OCI-LY7 (cell line): Measurements from ENCODE around the gene GRID1. TPM values are rescaled to one million over a fixed set of nuclear protein-coding genes. Genes with fewer than 3 reads are reported as not detected.

Experiments
- BruUV-seq: library from RNA; stranded (reverse); fragments of 400-500 nt; replicated peaks from 2 replicates; lab custom pipeline; 2021; lab: Mats Ljungman, UMichigan
- CTCF ChIA-PET: fragments of 300-600 bp; sonication (Branson Sonifier 250); formaldehyde crosslinking; loops from one replicate; lab custom pipeline; 2022; ENCODE audit warnings: antibody characterized with exemption; ENCODE audit not compliant: unreplicated experiment; lab: Charles Lee
- POLR2A ChIA-PET: fragments of 300-600 bp; sonication (Branson Sonifier 250); formaldehyde crosslinking; loops from one replicate; lab custom pipeline; 2022; ENCODE audit warnings: antibody characterized with exemption; lab: Charles Lee
- DNase-seq: peaks from one replicate; pipeline ENCODE4 v3.0.0-alpha.2; 2015; ENCODE audit warnings: low spot score
- H2AFZ ChIP-seq: fragments of 200-600 bp; sonication (generic), shearing (Covaris generic); 2 replicates; pipeline ENCODE4 v1.6.1; 2014; ENCODE audit warnings: mild to moderate bottlenecking, antibody characterized with exemption, low read length, moderate library complexity
- H3K27ac ChIP-seq: fragments of 200-600 bp; sonication (generic); 2 replicates; pipeline ENCODE4 v1.5.1; 2014; ENCODE audit warnings: mixed run types, low read depth, mild to moderate bottlenecking, moderate library complexity, low read length, inconsistent platforms; ENCODE audit not compliant: poor library complexity, severe bottlenecking
- H3K36me3 ChIP-seq: fragments of 200-600 bp; sonication (generic); 2 replicates; pipeline ENCODE4 v1.6.1; 2014; ENCODE audit warnings: mild to moderate bottlenecking, antibody characterized with exemption, low read length, moderate library complexity, mixed read lengths; ENCODE audit not compliant: insufficient read depth
- H3K4me1 ChIP-seq: fragments of 200-600 bp; sonication (generic); 2 replicates; pipeline ENCODE4 v1.5.1; 2014; ENCODE audit warnings: mild to moderate bottlenecking, low read length; ENCODE audit not compliant: insufficient read depth, poor library complexity, severe bottlenecking
- H3K4me2 ChIP-seq: fragments of 200-600 bp; sonication (generic); 2 replicates; pipeline ENCODE4 v1.6.1; 2014; ENCODE audit warnings: mild to moderate bottlenecking, low read length
- H3K4me3 ChIP-seq: fragments of 200-600 bp; sonication (generic); 2 replicates; pipeline ENCODE4 v1.5.1; 2014; ENCODE audit warnings: mild to moderate bottlenecking, low read depth, low read length; ENCODE audit not compliant: poor library complexity, severe bottlenecking
- H3K79me2 ChIP-seq: fragments of 200-600 bp; sonication (generic); 2 replicates; pipeline ENCODE4 v1.6.1; 2016; ENCODE audit warnings: low read depth, mild to moderate bottlenecking, low read length, moderate library complexity, mixed read lengths; ENCODE audit not compliant: insufficient read depth
- H3K9me2 ChIP-seq: fragments of 200-600 bp; sonication (generic); 2 replicates; pipeline ENCODE4 v1.6.1; 2016; ENCODE audit warnings: mild to moderate bottlenecking, low read length, mixed read lengths; ENCODE audit not compliant: insufficient read depth
- H3K9me3 ChIP-seq: fragments of 200-600 bp; sonication (generic); 2 replicates; pipeline ENCODE4 v1.6.1; 2014; ENCODE audit warnings: mild to moderate bottlenecking, mixed run types, low read length, mixed read lengths
- H4K20me1 ChIP-seq: fragments of 200-600 bp; sonication (generic); 2 replicates; pipeline ENCODE4 v1.6.1; 2014; ENCODE audit warnings: mild to moderate bottlenecking, antibody characterized with exemption, low read length, moderate library complexity, mixed read lengths; ENCODE audit not compliant: insufficient read depth
- EZH2phosphoT487 ChIP-seq: fragments of 200-600 bp; sonication (generic); IDR thresholded peaks from 2 replicates; pipeline ENCODE4 v1.6.1; 2018; ENCODE audit warnings: low read depth, borderline replicate concordance, mild to moderate bottlenecking, mixed run types, antibody characterized with exemption, low read length, moderate library complexity, mixed read lengths
- intact Hi-C: fragments of 100-400 bp; cut with micrococcal nuclease; formaldehyde crosslinking; loops from one replicate; pipeline ENCODE4 v1.10.0; 2022; ENCODE audit not compliant: unreplicated experiment
- total RNA-seq, 2 experiments: library from RNA; depleted of rRNA in 1 of 2; stranded (reverse); fragments of >200 nt in 1 of 2; shearing (Covaris generic) in 1 of 2; gene quantifications; 2 replicates each; pipeline ENCODE4 v1.2.3, GENCODE V29; 2014 to 2022
- TF ChIP-seq, protein P1 (sequence below): fragments of 200-600 bp; sonication (generic); conservative IDR thresholded peaks from 2 replicates; pipeline ENCODE4 v1.5.1; 2014; ENCODE audit warnings: mild to moderate bottlenecking, antibody characterized with exemption, low read length, moderate library complexity, mixed read lengths

The GRID1 gene
- total RNA-seq, 2 experiments from 2014 or later, result 1.6 to 3.7 TPM

DNA sequence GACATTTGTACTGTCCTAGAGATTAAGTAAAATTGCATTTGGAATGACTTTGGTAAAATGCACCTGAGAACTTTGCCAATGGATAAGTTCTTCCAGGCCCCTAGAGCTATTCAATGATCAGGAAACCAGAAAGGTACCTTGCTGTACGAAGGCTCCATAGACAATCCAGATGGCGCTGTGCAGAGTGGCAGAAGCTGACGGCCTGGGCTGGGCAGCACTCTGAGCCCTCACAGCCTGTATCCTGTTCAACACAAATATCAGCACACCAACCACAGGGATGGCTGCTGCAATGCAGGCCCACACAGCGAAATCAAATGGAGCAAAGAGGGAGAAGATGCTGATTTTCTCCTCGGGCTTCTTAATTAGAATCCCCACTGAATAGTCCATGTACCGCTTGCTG, 642.4 kb downstream of the GRID1 start:
- CTCF ChIA-PET, result no interaction called here
- H3K4me1 ChIP-seq, result no peaks in the 10 kb centered on the region
- no peaks in the 10 kb centered on the region for H3K9me2 ChIP-seq
- H4K20me1 ChIP-seq, result no peaks in the 10 kb centered on the region
- intact Hi-C loops, result no loop called here
- POLR2A ChIA-PET, result interaction anchor here (0.6 kb wide), 1 partner anchor 532 kb away, joined by 3 read pairs; no protein-coding TSS in a partner anchor
- no peak for TF ChIP-seq EZH2phosphoT487
- TF ChIP-seq, protein P1, sequence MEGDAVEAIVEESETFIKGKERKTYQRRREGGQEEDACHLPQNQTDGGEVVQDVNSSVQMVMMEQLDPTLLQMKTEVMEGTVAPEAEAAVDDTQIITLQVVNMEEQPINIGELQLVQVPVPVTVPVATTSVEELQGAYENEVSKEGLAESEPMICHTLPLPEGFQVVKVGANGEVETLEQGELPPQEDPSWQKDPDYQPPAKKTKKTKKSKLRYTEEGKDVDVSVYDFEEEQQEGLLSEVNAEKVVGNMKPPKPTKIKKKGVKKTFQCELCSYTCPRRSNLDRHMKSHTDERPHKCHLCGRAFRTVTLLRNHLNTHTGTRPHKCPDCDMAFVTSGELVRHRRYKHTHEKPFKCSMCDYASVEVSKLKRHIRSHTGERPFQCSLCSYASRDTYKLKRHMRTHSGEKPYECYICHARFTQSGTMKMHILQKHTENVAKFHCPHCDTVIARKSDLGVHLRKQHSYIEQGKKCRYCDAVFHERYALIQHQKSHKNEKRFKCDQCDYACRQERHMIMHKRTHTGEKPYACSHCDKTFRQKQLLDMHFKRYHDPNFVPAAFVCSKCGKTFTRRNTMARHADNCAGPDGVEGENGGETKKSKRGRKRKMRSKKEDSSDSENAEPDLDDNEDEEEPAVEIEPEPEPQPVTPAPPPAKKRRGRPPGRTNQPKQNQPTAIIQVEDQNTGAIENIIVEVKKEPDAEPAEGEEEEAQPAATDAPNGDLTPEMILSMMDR, result no peak
- H3K36me3 ChIP-seq, result no peaks in the 10 kb centered on the region
- H2AFZ ChIP-seq, result no peak overlapping the region
- BruUV-seq, result no TSS peak
- no peak overlapping the region for H3K27ac ChIP-seq
- no peak overlapping the region for H3K4me2 ChIP-seq
- H3K4me3 ChIP-seq, result no peak overlapping the region
- no peaks in the 10 kb centered on the region for H3K79me2 ChIP-seq
- no peaks in the 10 kb centered on the region for H3K9me3 ChIP-seq
- no peak for DNase-seq

GRCh38 chr10:85720931-85721590, 645.5 kb downstream of the GRID1 start:
- Histone ChIP-seq H4K20me1 (no peaks in the 10 kb centered on the region), H3K9me3 (no peaks in the 10 kb centered on the region), H3K79me2 (no peaks in the 10 kb centered on the region), H3K4me2 (no peak overlapping the region), H3K4me3 (no peak overlapping the region), H3K9me2 (no peaks in the 10 kb centered on the region), H2AFZ (no peak overlapping the region), H3K4me1 (no peaks in the 10 kb centered on the region), H3K27ac (no peak overlapping the region), H3K36me3 (no peaks in the 10 kb centered on the region)
- BruUV-seq, result no TSS peak
- intact Hi-C loops, result no loop called here
- no peak for TF ChIP-seq EZH2phosphoT487
- TF ChIP-seq, protein P1, result no peak
- CTCF ChIA-PET, result no interaction called here
- no peak for DNase-seq
- POLR2A ChIA-PET, result interaction anchor here (0.7 kb wide), 1 partner anchor 25 kb away, joined by 3 read pairs; no protein-coding TSS in a partner anchor

- BruUV-seq, result no TSS peak
- Histone ChIP-seq H3K4me1 (no peaks in the 10 kb centered on the region), H3K79me2 (no peaks in the 10 kb centered on the region), H3K36me3 (no peaks in the 10 kb centered on the region), H3K27ac (no peak overlapping the region), H3K9me3 (no peaks in the 10 kb centered on the region), H2AFZ (no peak overlapping the region), H3K9me2 (no peaks in the 10 kb centered on the region), H4K20me1 (no peaks in the 10 kb centered on the region), H3K4me2 (no peak overlapping the region), H3K4me3 (no peak overlapping the region)
- ChIA-PET POLR2A (no interaction called here), CTCF (no interaction called here)
- intact Hi-C loops, result no loop called here
- no peak for DNase-seq
- TF ChIP-seq, protein P1, result no peak
- no peak for TF ChIP-seq EZH2phosphoT487
Measured at GRCh38 chr10:85719408-85719807, 647.2 kb downstream of the GRID1 start.
